GM19239 (cell line): ENCODE data around the gene HPS4.
"Not testable (repeated sequence)": the region's sequence is repeated elsewhere in the genome, so short reads cannot be mapped to it uniquely, and the experiment has no call there.

ENCODE experiments used
- DNase-seq: peaks from one replicate; pipeline ENCODE4 v3.0.0; 2011; ENCODE audit warnings: low spot score; ENCODE audit not compliant: insufficient read length
- FAIRE-seq: peaks from 2 replicates; lab custom pipeline; 2011; peaks lifted over from hg19 to GRCh38; lab: Jason Lieb, UNC

Gene HPS4

GRCh38 chr22:26426924-26427323 lies 56.7 kb downstream of the HPS4 start:
- FAIRE-seq (no peak), DNase-seq (no peak)

- FAIRE-seq: no peak
- DNase-seq: no peak
Measured at GRCh38 chr22:26418620-26419019, 65.0 kb downstream of the HPS4 start.

GRCh38 chr22:26417406-26417805 lies 66.2 kb downstream of the HPS4 start:
- DNase-seq (no peak), FAIRE-seq (no peak)

GRCh38 chr22:26416670-26417276 lies 66.8 kb downstream of the HPS4 start:
- DNase-seq (no peak), FAIRE-seq (no peak)

GRCh38 chr22:26416256-26416655 lies 67.3 kb downstream of the HPS4 start:
- DNase-seq: no peak
- no peak for FAIRE-seq

- FAIRE-seq (no peak), DNase-seq (no peak)
Measured at GRCh38 chr22:26414347-26414746, 69.2 kb downstream of the HPS4 start.

GRCh38 chr22:26410386-26410785 lies 73.2 kb downstream of the HPS4 start:
- FAIRE-seq (no peak), DNase-seq (no peak)

- FAIRE-seq: no peak
- DNase-seq: no peak
Measured at GRCh38 chr22:26409719-26410335, 73.8 kb downstream of the HPS4 start.

- FAIRE-seq: not testable (repeated sequence)
Measured at GRCh38 chr22:26408562-26409220, 74.9 kb downstream of the HPS4 start.

GRCh38 chr22:26406118-26406517 lies 77.5 kb downstream of the HPS4 start:
- DNase-seq: no peak
- no peak for FAIRE-seq

More at GRCh38 chr22:26408562-26409220, 74.9 kb downstream of the HPS4 start:
- not testable (repeated sequence) for DNase-seq

GRCh38 chr22:26404851-26405421 lies 78.6 kb downstream of the HPS4 start:
- FAIRE-seq: peak; percentile 78
- no peak for DNase-seq

GRCh38 chr22:26401726-26402125 lies 81.9 kb downstream of the HPS4 start:
- DNase-seq (no peak), FAIRE-seq (no peak)
